GM12875 (cell line): ENCODE measurements around the gene F8.
A peak's percentile ranks its signal among the peaks of the same experiment; 100 is the strongest.
"Not testable (repeated sequence)": the region's sequence is repeated elsewhere in the genome, so short reads cannot be mapped to it uniquely, and the experiment has no call there.

Source experiments
- H3K4me3 ChIP-seq: one replicate; pipeline ENCODE4 v1.5.1; 2011; ENCODE audit warnings: low read depth, low read length, control low read depth
- CTCF ChIP-seq: IDR thresholded peaks from 2 replicates; pipeline ENCODE4 v1.5.1; 2011; ENCODE audit warnings: low read depth, mild to moderate bottlenecking, control low read depth, inconsistent platforms, low read length, moderate library complexity, borderline replicate concordance; ENCODE audit not compliant: insufficient read depth

F8 gene

DNA sequence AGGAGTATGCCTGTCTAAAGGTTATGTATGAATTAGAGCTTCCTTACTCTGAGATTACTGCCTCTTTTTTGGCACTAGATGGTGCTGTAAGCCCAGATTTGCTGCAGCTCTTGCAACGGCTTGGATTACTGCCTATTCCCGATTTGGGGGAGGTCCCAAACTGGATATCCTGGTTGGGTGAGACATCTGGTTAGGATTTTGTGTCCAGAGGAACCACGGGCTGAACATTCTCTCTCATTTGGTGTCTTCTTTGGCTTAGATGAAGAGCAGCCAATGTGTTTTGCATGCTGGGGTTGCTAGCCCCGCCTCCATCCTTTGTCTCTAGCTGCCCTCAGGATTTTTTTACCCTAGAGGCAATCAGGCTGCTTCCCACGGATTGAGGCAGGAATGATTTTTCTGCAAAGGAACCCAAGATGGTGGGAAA is 104.5 kb downstream of the F8 start:
- peak overlapping the region; percentile 26 for H3K4me3 ChIP-seq

GRCh38 chrX:154914052-154914451 is 108.5 kb downstream of the F8 start:
- no peak overlapping the region for H3K4me3 ChIP-seq
- no peak for TF ChIP-seq CTCF

More for the DNA sequence above, 104.5 kb downstream of the F8 start:
- TF ChIP-seq CTCF = peak; percentile 66

GRCh38 chrX:154910528-154910927 is 112.0 kb downstream of the F8 start:
- H3K4me3 ChIP-seq = not testable (repeated sequence)

DNA sequence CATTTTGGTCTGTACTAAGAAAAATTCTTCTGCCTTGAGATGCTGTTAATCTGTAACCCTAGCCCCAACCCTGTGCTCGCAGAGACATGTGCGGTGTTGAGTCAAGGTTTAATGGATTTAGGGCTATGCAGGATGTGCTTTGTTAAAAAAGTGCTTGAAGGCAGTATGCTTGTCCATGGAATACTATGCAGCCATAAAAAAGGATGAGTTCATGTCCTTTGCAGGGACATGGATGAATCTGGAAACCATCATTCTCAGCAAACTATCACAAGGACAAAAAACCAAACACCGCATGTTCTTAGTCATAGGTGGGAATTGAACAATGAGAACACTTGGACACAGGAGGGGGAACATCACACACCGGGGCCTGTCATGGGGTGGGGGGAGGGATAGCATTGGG is 112.5 kb downstream of the F8 start:
- H3K4me3 ChIP-seq = not testable (repeated sequence)

DNA sequence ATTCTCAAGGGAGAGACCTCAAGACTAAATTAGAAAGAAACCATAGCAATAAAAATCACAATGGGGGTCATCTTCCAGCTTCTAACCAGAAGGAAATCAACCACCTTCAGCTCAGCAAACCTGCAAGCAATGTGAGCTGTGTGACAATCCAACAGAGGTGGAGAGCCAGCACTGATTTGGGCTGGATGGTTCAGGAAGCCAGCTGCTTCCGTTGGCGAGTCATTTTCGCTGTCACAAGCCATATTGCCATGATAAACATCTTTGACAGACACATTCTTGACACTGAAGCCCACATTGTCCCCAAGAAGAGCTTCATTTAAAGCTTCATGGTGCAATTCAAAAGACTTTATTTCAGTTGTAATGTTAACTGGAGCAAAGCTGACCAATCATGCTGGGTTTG is 113.7 kb downstream of the F8 start:
- no peak for TF ChIP-seq CTCF
- no peak overlapping the region for H3K4me3 ChIP-seq

GRCh38 chrX:154902408-154902807 is 120.1 kb downstream of the F8 start:
- no peak overlapping the region for H3K4me3 ChIP-seq
- TF ChIP-seq CTCF = no peak

DNA sequence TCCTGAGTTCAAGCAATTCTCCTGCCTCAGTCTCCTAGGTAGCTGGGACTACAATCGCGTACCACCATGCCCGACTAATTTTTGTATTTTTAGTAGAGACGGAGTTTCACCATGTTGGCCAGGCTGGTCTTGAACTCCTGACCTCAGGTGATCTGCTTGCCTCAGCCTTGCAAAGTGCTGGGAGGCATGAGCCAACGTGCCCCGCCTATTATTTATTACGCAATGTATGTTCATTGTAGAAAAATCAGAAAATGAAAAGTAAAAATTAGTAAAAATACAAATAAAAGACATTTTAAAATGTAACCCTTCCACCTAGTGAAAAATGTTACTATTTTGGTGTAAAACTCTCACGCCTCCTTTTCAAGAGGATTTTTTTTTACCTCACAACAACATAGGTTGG is 122.2 kb downstream of the F8 start:
- no peak for TF ChIP-seq CTCF
- no peak overlapping the region for H3K4me3 ChIP-seq

DNA sequence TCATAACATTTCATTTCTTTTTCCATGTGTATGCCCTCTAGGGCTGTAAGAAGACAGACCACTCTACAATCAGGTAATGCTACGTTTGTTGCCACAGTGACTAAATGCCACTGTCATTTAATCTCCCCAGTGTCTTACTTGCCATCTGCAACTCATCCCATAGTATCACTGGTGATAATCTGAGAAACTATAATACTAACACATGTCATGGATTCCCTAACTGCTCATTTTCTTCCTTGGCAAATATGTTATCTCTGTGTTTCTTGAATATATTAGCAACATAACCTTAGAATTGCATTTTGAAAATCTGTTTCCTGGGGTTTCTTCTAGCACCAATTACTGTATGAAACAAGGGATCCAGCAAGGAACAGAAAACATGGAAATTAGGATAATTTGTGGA is 130.2 kb downstream of the F8 start:
- no peak for TF ChIP-seq CTCF
- no peak overlapping the region for H3K4me3 ChIP-seq
